GM12878 (cell line): Measurements from ENCODE around the gene STARD5. TPM values are rescaled to one million over a fixed set of nuclear protein-coding genes. Genes with fewer than 3 reads are reported as not detected.
A peak's percentile ranks its signal among the peaks of the same experiment; 100 is the strongest.

Experiments
- EED ChIP-seq: sonication (generic); IDR thresholded peaks from 2 replicates; pipeline ENCODE4 v1.6.1; 2016; ENCODE audit warnings: antibody characterized with exemption, low read depth
- EGR1 ChIP-seq, 2 experiments: IDR thresholded peaks; 1 replicate in 1 of 2; 2 replicates in 1 of 2; pipeline ENCODE4 v1.6.1; 2011 to 2012; ENCODE audit warnings: low read depth in 2 of 2, low read length in 2 of 2, borderline replicate concordance in 1 of 2, mild to moderate bottlenecking in 1 of 2, moderate library complexity in 1 of 2
- POU2F2 ChIP-seq: IDR thresholded peaks from 3 replicates; pipeline ENCODE4 v1.6.1; 2011; ENCODE audit warnings: low read depth, mild to moderate bottlenecking, low read length, borderline replicate concordance
- SIX5 ChIP-seq: IDR thresholded peaks from 2 replicates; pipeline ENCODE4 v1.6.1; 2011; ENCODE audit warnings: mild to moderate bottlenecking, low read depth, low read length, moderate library complexity; ENCODE audit not compliant: severe bottlenecking
- SPI1 ChIP-seq: IDR thresholded peaks from 2 replicates; pipeline ENCODE4 v1.6.1; 2011; ENCODE audit warnings: low read depth, mild to moderate bottlenecking, low read length, moderate library complexity, borderline replicate concordance; ENCODE audit not compliant: insufficient read depth
- SUPT20H ChIP-seq: IDR thresholded peaks from 2 replicates; pipeline ENCODE4 v1.6.1; 2011; ENCODE audit warnings: low read depth, mild to moderate bottlenecking, low read length, moderate library complexity, borderline replicate concordance; ENCODE audit not compliant: control insufficient read depth
- TAF1 ChIP-seq: IDR thresholded peaks from 2 replicates; pipeline ENCODE4 v1.6.1; 2011; ENCODE audit warnings: mild to moderate bottlenecking, low read depth, low read length, borderline replicate concordance
- TCF12 ChIP-seq: IDR thresholded peaks from 2 replicates; pipeline ENCODE4 v1.6.1; 2011; ENCODE audit warnings: low read depth, mild to moderate bottlenecking, low read length
- polyA plus RNA-seq, 11 experiments: library from polyadenylated mRNA; depleted of rRNA in 4 of 11; unstranded in 6 of 11; stranded (reverse) in 5 of 11; fragments of >200 nt; fragmentation: Nextera tagmentation in 4 of 11; fragmentation: Illumina TruSeq in 1 of 11; extraction: Ambion mirVana in 4 of 11; extraction: Trizol in 1 of 11; gene quantifications; 1 replicate in 1 of 11; 2 replicates in 10 of 11; pipeline versions ENCODE4 v1.2.1 to v1.2.3, GENCODE V29; 2011 to 2016; ENCODE audit warnings: inconsistent platforms in 2 of 11, missing spikeins in 2 of 11, low read depth in 1 of 11
- total RNA-seq, 4 experiments: library from RNA; depleted of rRNA in 3 of 4; stranded (reverse); fragments of >200 nt in 3 of 4; fragmentation: Illumina TruSeq in 1 of 4; extraction: Trizol in 1 of 4; gene quantifications; 2 replicates each; pipeline versions ENCODE4 v1.2.1 to v1.2.3, GENCODE V29; 2013 to 2021
- TF ChIP-seq, protein P1 (sequence below): fragments of 450-650 bp; IDR thresholded peaks from 2 replicates; pipeline ENCODE4 v1.6.1; 2017; ENCODE audit warnings: mild to moderate bottlenecking, moderate library complexity
- TF ChIP-seq, protein P2 (sequence below): IDR thresholded peaks from 2 replicates; pipeline ENCODE4 v1.6.1; 2011; ENCODE audit warnings: borderline replicate concordance, low read depth, mild to moderate bottlenecking, moderate library complexity, low read length; ENCODE audit not compliant: insufficient read depth, poor library complexity, severe bottlenecking
- TF ChIP-seq, protein P3 (sequence below): fragments of 450-650 bp; IDR thresholded peaks from 2 replicates; pipeline ENCODE4 v1.6.1; 2017; ENCODE audit warnings: antibody characterized with exemption, mild to moderate bottlenecking, moderate library complexity
- TF ChIP-seq, protein P4 (sequence below): fragments of 450-650 bp; IDR thresholded peaks from 2 replicates; pipeline ENCODE4 v1.6.1; 2017; ENCODE audit warnings: borderline replicate concordance
- TF ChIP-seq, protein P5 (sequence below): IDR thresholded peaks from 2 replicates; pipeline ENCODE4 v1.6.1; 2011; ENCODE audit warnings: mild to moderate bottlenecking, low read depth, low read length, moderate library complexity; ENCODE audit not compliant: insufficient replicate concordance

The STARD5 gene
- total and polyA plus RNA-seq, 10 of the 15 experiments (the other 5 are each of a cell fraction or from before 2014, with no cell fraction given) = 2.3 to 9.4 (median 4.7) TPM

DNA sequence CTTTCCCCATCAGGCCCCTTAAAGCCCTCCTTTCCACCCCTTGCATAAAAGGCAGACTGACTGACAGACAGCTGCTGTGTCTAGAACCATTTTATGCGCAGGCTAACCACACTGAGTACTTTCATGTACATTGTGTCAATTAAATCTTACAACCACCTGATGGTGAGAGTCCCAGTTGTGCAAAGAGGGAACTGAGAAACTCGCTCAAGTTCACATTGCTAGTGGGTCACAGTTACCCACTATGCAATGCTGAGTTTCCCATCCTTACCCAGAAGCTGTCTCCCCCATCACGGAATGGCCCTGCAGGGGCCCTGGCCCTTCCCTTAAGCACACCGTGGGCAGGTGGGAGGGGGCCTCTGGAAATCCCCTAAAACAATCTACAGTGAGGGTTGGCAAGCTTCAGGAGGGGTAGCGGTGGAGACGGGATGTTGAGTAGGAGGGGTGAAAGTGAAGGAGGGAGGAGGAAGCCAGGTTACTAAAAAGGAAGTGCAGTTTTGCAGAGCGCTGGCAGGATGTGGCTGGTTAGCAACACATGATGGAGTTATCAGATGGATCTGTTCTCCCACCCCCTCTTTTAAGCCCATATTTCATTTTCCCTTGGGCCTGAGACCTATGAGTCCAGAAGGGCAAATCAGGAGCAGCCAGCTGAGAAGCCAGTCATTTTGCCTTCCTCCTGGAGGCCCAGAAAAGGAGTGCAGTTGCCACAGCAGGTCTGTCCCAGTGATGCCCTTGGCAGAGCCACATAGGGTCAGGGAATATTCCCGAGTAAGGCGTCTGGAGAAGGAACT is 30.0 kb downstream of the STARD5 start (continued):
- TF ChIP-seq, protein P1, sequence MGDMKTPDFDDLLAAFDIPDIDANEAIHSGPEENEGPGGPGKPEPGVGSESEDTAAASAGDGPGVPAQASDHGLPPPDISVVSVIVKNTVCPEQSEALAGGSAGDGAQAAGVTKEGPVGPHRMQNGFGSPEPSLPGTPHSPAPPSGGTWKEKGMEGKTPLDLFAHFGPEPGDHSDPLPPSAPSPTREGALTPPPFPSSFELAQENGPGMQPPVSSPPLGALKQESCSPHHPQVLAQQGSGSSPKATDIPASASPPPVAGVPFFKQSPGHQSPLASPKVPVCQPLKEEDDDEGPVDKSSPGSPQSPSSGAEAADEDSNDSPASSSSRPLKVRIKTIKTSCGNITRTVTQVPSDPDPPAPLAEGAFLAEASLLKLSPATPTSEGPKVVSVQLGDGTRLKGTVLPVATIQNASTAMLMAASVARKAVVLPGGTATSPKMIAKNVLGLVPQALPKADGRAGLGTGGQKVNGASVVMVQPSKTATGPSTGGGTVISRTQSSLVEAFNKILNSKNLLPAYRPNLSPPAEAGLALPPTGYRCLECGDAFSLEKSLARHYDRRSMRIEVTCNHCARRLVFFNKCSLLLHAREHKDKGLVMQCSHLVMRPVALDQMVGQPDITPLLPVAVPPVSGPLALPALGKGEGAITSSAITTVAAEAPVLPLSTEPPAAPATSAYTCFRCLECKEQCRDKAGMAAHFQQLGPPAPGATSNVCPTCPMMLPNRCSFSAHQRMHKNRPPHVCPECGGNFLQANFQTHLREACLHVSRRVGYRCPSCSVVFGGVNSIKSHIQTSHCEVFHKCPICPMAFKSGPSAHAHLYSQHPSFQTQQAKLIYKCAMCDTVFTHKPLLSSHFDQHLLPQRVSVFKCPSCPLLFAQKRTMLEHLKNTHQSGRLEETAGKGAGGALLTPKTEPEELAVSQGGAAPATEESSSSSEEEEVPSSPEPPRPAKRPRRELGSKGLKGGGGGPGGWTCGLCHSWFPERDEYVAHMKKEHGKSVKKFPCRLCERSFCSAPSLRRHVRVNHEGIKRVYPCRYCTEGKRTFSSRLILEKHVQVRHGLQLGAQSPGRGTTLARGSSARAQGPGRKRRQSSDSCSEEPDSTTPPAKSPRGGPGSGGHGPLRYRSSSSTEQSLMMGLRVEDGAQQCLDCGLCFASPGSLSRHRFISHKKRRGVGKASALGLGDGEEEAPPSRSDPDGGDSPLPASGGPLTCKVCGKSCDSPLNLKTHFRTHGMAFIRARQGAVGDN = peak; percentile 90
- TF ChIP-seq TCF12 (peak; percentile 89; the same call in 1 of the 2 replicates), SUPT20H (no peak), SIX5 (no peak), SPI1 (peak; percentile 94), EGR1 (IDR thresholded peaks at IDR 0.05; ENCODE audit: borderline replicate concordance in 1 of 2, low read depth in 2 of 2, low read length in 2 of 2) (peak in 1 of 2 experiments; percentile 63; a peak in 1 of 3 replicates), TAF1 (peak; percentile 48; the same call in 1 of the 2 replicates), EED (peak; percentile 96), POU2F2 (peak; percentile 91)
- TF ChIP-seq, protein P2, sequence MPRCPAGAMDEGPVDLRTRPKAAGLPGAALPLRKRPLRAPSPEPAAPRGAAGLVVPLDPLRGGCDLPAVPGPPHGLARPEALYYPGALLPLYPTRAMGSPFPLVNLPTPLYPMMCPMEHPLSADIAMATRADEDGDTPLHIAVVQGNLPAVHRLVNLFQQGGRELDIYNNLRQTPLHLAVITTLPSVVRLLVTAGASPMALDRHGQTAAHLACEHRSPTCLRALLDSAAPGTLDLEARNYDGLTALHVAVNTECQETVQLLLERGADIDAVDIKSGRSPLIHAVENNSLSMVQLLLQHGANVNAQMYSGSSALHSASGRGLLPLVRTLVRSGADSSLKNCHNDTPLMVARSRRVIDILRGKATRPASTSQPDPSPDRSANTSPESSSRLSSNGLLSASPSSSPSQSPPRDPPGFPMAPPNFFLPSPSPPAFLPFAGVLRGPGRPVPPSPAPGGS = peak; percentile 88
- TF ChIP-seq, protein P3, sequence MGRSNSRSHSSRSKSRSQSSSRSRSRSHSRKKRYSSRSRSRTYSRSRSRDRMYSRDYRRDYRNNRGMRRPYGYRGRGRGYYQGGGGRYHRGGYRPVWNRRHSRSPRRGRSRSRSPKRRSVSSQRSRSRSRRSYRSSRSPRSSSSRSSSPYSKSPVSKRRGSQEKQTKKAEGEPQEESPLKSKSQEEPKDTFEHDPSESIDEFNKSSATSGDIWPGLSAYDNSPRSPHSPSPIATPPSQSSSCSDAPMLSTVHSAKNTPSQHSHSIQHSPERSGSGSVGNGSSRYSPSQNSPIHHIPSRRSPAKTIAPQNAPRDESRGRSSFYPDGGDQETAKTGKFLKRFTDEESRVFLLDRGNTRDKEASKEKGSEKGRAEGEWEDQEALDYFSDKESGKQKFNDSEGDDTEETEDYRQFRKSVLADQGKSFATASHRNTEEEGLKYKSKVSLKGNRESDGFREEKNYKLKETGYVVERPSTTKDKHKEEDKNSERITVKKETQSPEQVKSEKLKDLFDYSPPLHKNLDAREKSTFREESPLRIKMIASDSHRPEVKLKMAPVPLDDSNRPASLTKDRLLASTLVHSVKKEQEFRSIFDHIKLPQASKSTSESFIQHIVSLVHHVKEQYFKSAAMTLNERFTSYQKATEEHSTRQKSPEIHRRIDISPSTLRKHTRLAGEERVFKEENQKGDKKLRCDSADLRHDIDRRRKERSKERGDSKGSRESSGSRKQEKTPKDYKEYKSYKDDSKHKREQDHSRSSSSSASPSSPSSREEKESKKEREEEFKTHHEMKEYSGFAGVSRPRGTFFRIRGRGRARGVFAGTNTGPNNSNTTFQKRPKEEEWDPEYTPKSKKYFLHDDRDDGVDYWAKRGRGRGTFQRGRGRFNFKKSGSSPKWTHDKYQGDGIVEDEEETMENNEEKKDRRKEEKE = no peak
- TF ChIP-seq, protein P4, sequence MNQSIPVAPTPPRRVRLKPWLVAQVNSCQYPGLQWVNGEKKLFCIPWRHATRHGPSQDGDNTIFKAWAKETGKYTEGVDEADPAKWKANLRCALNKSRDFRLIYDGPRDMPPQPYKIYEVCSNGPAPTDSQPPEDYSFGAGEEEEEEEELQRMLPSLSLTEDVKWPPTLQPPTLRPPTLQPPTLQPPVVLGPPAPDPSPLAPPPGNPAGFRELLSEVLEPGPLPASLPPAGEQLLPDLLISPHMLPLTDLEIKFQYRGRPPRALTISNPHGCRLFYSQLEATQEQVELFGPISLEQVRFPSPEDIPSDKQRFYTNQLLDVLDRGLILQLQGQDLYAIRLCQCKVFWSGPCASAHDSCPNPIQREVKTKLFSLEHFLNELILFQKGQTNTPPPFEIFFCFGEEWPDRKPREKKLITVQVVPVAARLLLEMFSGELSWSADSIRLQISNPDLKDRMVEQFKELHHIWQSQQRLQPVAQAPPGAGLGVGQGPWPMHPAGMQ = no peak
- TF ChIP-seq, protein P5, sequence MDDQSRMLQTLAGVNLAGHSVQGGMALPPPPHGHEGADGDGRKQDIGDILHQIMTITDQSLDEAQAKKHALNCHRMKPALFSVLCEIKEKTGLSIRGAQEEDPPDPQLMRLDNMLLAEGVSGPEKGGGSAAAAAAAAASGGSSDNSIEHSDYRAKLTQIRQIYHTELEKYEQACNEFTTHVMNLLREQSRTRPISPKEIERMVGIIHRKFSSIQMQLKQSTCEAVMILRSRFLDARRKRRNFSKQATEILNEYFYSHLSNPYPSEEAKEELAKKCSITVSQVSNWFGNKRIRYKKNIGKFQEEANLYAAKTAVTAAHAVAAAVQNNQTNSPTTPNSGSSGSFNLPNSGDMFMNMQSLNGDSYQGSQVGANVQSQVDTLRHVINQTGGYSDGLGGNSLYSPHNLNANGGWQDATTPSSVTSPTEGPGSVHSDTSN = peak; percentile 86
